GM12873 (cell line): ENCODE results near the gene PLIN4.

Experiments used
- CTCF ChIP-seq: IDR thresholded peaks from 2 replicates; pipeline ENCODE4 v1.5.1; 2012; ENCODE audit warnings: low read depth, mild to moderate bottlenecking, moderate library complexity, low read length, control low read depth; ENCODE audit not compliant: insufficient read depth; ENCODE audit errors: missing control alignments

The PLIN4 gene

GRCh38 chr19:4495471-4495870 is 22.8 kb downstream of the PLIN4 start:
- peak; percentile 9 for TF ChIP-seq CTCF

- no peak for TF ChIP-seq CTCF
Measured at GRCh38 chr19:4494691-4495064, 23.6 kb downstream of the PLIN4 start.

- no peak for TF ChIP-seq CTCF
Measured at GRCh38 chr19:4493929-4494690, 24.2 kb downstream of the PLIN4 start.

GRCh38 chr19:4493104-4493928 is 25.0 kb downstream of the PLIN4 start:
- no peak for TF ChIP-seq CTCF

GRCh38 chr19:4492337-4493103 is 25.8 kb downstream of the PLIN4 start:
- TF ChIP-seq CTCF: no peak

GRCh38 chr19:4491446-4491845 is 26.8 kb downstream of the PLIN4 start:
- TF ChIP-seq CTCF: no peak

GRCh38 chr19:4488496-4488895 is 29.8 kb downstream of the PLIN4 start:
- TF ChIP-seq CTCF: no peak
